GM12878 (cell line): ENCODE measurements around the gene RFX7. TPM values are rescaled to one million over a fixed set of nuclear protein-coding genes. Genes with fewer than 3 reads are reported as not detected.

Experiments
- ATAC-seq: fragments of 200-7000 bp; cut with Tn5 transposase; 3 replicates; pipeline ENCODE4 v1.9.1; 2020; ENCODE audit warnings: mild to moderate bottlenecking, moderate library complexity
- BruUV-seq: library from RNA; stranded (reverse); fragments of 400-500 nt; replicated peaks from 2 replicates; lab custom pipeline; 2021; lab: Mats Ljungman, UMichigan
- CTCF ChIA-PET: fragments of 300-600 bp; sonication (Branson Sonifier 250); formaldehyde crosslinking; extraction: SDS; loops from one replicate; lab custom pipeline; 2021; ENCODE audit warnings: inconsistent platforms; lab: Yijun Ruan, JAX
- POLR2A ChIA-PET: fragments of 350-600 bp; formaldehyde crosslinking; extraction: SDS; loops from one replicate; lab custom pipeline; 2021; ENCODE audit warnings: inconsistent platforms; lab: Charles Lee
- RAD21 ChIA-PET: fragments of 300-600 bp; sonication (Branson Sonifier 250); formaldehyde crosslinking; loops from one replicate; lab custom pipeline; 2023; ENCODE audit warnings: antibody characterized with exemption; ENCODE audit not compliant: unreplicated experiment; lab: Charles Lee
- SMC1A ChIA-PET: fragments of 300-600 bp; sonication (Branson Sonifier 250); formaldehyde crosslinking; loops from one replicate; lab custom pipeline; 2023; ENCODE audit not compliant: unreplicated experiment, uncharacterized antibody; lab: Charles Lee
- DNase-seq: peaks from one replicate; pipeline ENCODE4 v3.0.0-alpha.2; 2011; ENCODE audit warnings: low read depth, low spot score
- FAIRE-seq: peaks from 3 replicates; lab custom pipeline; 2011; peaks lifted over from hg19 to GRCh38; lab: Jason Lieb, UNC
- H2AFZ ChIP-seq: 2 replicates; pipeline ENCODE4 v1.6.0; 2011; ENCODE audit warnings: low read depth, low read length, control low read depth; ENCODE audit not compliant: control insufficient read depth
- H3K27ac ChIP-seq: 2 replicates; pipeline ENCODE4 v1.5.1; 2011; ENCODE audit warnings: control low read depth; ENCODE audit not compliant: control insufficient read depth, insufficient read depth
- H3K27me3 ChIP-seq, 2 experiments: replicated peaks in 1 of 2; 2 replicates each; pipeline versions ENCODE4 v1.6.0 to v1.6.1; 2011; ENCODE audit warnings: low read length in 1 of 2; ENCODE audit not compliant: control insufficient read depth in 2 of 2, insufficient read depth in 2 of 2
- H3K36me3 ChIP-seq, 2 experiments: 2 replicates each; pipeline ENCODE4 v1.5.1; 2011; ENCODE audit warnings: low read length in 1 of 2; ENCODE audit not compliant: control insufficient read depth in 2 of 2, insufficient read depth in 2 of 2
- H3K4me1 ChIP-seq: 2 replicates; pipeline ENCODE4 v1.6.1; 2011; ENCODE audit warnings: mild to moderate bottlenecking, low read length, moderate library complexity, mixed read lengths; ENCODE audit not compliant: control insufficient read depth, insufficient read depth
- H3K4me2 ChIP-seq: 2 replicates; pipeline ENCODE4 v1.6.0; 2011; ENCODE audit warnings: control low read depth; ENCODE audit not compliant: control insufficient read depth, insufficient read depth
- H3K4me3 ChIP-seq: fragments of 200-600 bp; sonication (generic); 2 replicates; pipeline ENCODE4 v1.5.1; 2016
- H3K79me2 ChIP-seq: 2 replicates; pipeline ENCODE4 v1.6.0; 2011; ENCODE audit warnings: low read length; ENCODE audit not compliant: control insufficient read depth, insufficient read depth
- H3K9ac ChIP-seq: 2 replicates; pipeline ENCODE4 v1.8.0; 2011; ENCODE audit warnings: low read length, control low read depth, mixed read lengths; ENCODE audit not compliant: control insufficient read depth, insufficient read depth
- H3K9me3 ChIP-seq: replicated peaks from 3 replicates; pipeline ENCODE4 v1.5.1; 2011; ENCODE audit warnings: mild to moderate bottlenecking, low read length; ENCODE audit not compliant: control insufficient read depth, insufficient read depth
- H4K20me1 ChIP-seq: 2 replicates; pipeline ENCODE4 v1.6.0; 2011; ENCODE audit not compliant: control insufficient read depth, insufficient read depth
- CHD4 ChIP-seq: fragments of 200-600 bp; sonication (generic); IDR thresholded peaks from 2 replicates; pipeline ENCODE4 v1.6.1; 2016; ENCODE audit warnings: mild to moderate bottlenecking
- IKZF1 ChIP-seq: fragments of 450-650 bp; conservative IDR thresholded peaks from 2 replicates; pipeline ENCODE4 v1.6.1; 2017; ENCODE audit warnings: antibody characterized with exemption, mild to moderate bottlenecking
- IRF3 ChIP-seq: fragments of 450-650 bp; IDR thresholded peaks from 2 replicates; pipeline ENCODE4 v1.6.1; 2014; ENCODE audit warnings: mild to moderate bottlenecking
- POLR2AphosphoS5 ChIP-seq: IDR thresholded peaks from 2 replicates; pipeline ENCODE4 v1.6.1; 2011; ENCODE audit warnings: mild to moderate bottlenecking, low read length, inconsistent platforms
- SMAD1 ChIP-seq: fragments of 450-650 bp; IDR thresholded peaks from 2 replicates; pipeline ENCODE4 v1.6.1; 2018; ENCODE audit warnings: mild to moderate bottlenecking, low read depth; ENCODE audit not compliant: partially characterized antibody
- STAT1 ChIP-seq: fragments of 450-650 bp; conservative IDR thresholded peaks from 2 replicates; pipeline ENCODE4 v1.6.1; 2014; ENCODE audit warnings: antibody characterized with exemption, mild to moderate bottlenecking
- STAT3 ChIP-seq: IDR thresholded peaks from 2 replicates; pipeline ENCODE4 v1.6.1; 2011; ENCODE audit warnings: low read depth, low read length, improper control_type of control experiment
- USF1 ChIP-seq: IDR thresholded peaks from 2 replicates; pipeline ENCODE4 v1.6.1; 2011; ENCODE audit warnings: borderline replicate concordance, low read depth, mild to moderate bottlenecking, moderate library complexity, mixed read lengths, low read length; ENCODE audit not compliant: insufficient read depth; ENCODE audit errors: extremely low read length
- ZBED1 ChIP-seq: IDR thresholded peaks from 2 replicates; pipeline ENCODE4 v1.6.1; 2016; ENCODE audit warnings: borderline replicate concordance
- ZNF24 ChIP-seq: fragments of 450-650 bp; IDR thresholded peaks from 2 replicates; pipeline ENCODE4 v1.6.1; 2017; ENCODE audit warnings: antibody characterized with exemption, mild to moderate bottlenecking
- ZNF687 ChIP-seq: fragments of 450-650 bp; IDR thresholded peaks from 2 replicates; pipeline ENCODE4 v1.6.1; 2017; ENCODE audit warnings: mild to moderate bottlenecking, moderate library complexity
- WGBS: methylation state at CpG from one replicate; pipeline ENCODE4 v1.1.6; 2016; ENCODE audit warnings: low lambda C conversion rate; ENCODE audit not compliant: insufficient replicate concordance, insufficient coverage; ENCODE audit errors: missing lambda C conversion rate; 5-methylcytosine and 5-hydroxymethylcytosine counted together
- in situ Hi-C: fragments of 300-500 bp; cut with MboI; formaldehyde crosslinking; loops from 9 replicates; pipeline ENCODE4 v1.14.3; 2018; ENCODE audit warnings: mixed read lengths
- intact Hi-C: fragments of 100-400 bp; cut with micrococcal nuclease; formaldehyde crosslinking; loops from one replicate; pipeline ENCODE4 v1.14.2; 2022; ENCODE audit not compliant: unreplicated experiment
- polyA plus RNA-seq, 11 experiments: library from polyadenylated mRNA; depleted of rRNA in 4 of 11; unstranded in 6 of 11; stranded (reverse) in 5 of 11; fragments of >200 nt; fragmentation: Nextera tagmentation in 4 of 11; fragmentation: Illumina TruSeq in 1 of 11; extraction: Ambion mirVana in 4 of 11; extraction: Trizol in 1 of 11; gene quantifications; 1 replicate in 1 of 11; 2 replicates in 10 of 11; pipeline versions ENCODE4 v1.2.1 to v1.2.3, GENCODE V29; 2011 to 2016; ENCODE audit warnings: inconsistent platforms in 2 of 11, missing spikeins in 2 of 11, low read depth in 1 of 11
- total RNA-seq, 4 experiments: library from RNA; depleted of rRNA in 3 of 4; stranded (reverse); fragments of >200 nt in 3 of 4; fragmentation: Illumina TruSeq in 1 of 4; extraction: Trizol in 1 of 4; gene quantifications; 2 replicates each; pipeline versions ENCODE4 v1.2.1 to v1.2.3, GENCODE V29; 2013 to 2021
- TF ChIP-seq, protein P1 (sequence below): fragments of 450-650 bp; IDR thresholded peaks from 2 replicates; pipeline ENCODE4 v1.6.1; 2018; ENCODE audit warnings: mild to moderate bottlenecking, low read depth, moderate library complexity; ENCODE audit not compliant: partially characterized antibody

Gene RFX7
- total and polyA plus RNA-seq, 10 of the 15 experiments (the other 5 are each of a cell fraction or from before 2014, with no cell fraction given): 3.2 to 31.4 (median 10.7) TPM

DNA sequence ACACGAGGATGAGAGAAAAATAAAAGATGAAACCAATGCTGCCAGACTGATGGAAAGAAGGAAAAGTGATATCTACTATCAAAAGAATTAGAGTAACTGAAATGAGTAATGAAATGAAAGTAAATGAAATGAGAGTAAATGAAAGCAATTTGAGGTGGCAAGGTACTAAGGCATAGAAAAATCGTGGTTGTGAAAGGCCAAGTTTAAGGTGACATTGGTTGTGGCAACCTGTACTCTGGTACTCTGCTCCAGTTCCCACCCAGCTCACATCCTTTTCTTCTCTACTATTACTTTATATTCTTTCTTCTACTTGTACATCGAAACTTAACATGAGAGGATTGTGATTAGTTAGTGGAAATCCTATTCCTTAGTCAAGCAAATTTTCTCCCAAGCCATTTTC is 10.1 kb downstream of the RFX7 start:
- no peak overlapping the region for H3K27ac ChIP-seq
- intact Hi-C loops (no loop called here), in situ Hi-C loops (no loop called here)
- H4K20me1 ChIP-seq: no peaks in the 10 kb centered on the region
- ATAC-seq (no peak), DNase-seq (no peak), FAIRE-seq (no peak)
- H3K36me3 ChIP-seq: peaks cover 4 to 23% of the 10 kb centered on the region in 2 experiments; a peak in 3 of 4 replicates
- H2AFZ ChIP-seq: no peak overlapping the region
- ChIA-PET SMC1A (no interaction called here), CTCF (interaction anchor here (0.7 kb wide), 1 partner anchor 225 kb away, joined by 3 read pairs; no protein-coding TSS in a partner anchor), RAD21 (no interaction called here), POLR2A (no interaction called here)
- 80% methylated on average over 3 of the region's 3 CpGs for WGBS
- no peaks in the 10 kb centered on the region for H3K4me1 ChIP-seq
- BruUV-seq: no TSS peak
- H3K9ac ChIP-seq: no peak overlapping the region
- H3K79me2 ChIP-seq: peaks cover 44% of the 10 kb centered on the region
- no peaks in the 10 kb centered on the region for H3K27me3 ChIP-seq
- peaks cover 53% of the 10 kb centered on the region for H3K9me3 ChIP-seq
- no peak overlapping the region for H3K4me3 ChIP-seq
- H3K4me2 ChIP-seq: no peak overlapping the region
- no peak for TF ChIP-seq USF1
- no peak for TF ChIP-seq ZBED1
- no peak for TF ChIP-seq ZNF24
- no peak for TF ChIP-seq STAT1
- no peak for TF ChIP-seq CHD4
- TF ChIP-seq ZNF687: no peak
- TF ChIP-seq IKZF1: no peak
- TF ChIP-seq STAT3: no peak
- TF ChIP-seq POLR2AphosphoS5: no peak
- TF ChIP-seq IRF3: no peak
- TF ChIP-seq, protein P1, sequence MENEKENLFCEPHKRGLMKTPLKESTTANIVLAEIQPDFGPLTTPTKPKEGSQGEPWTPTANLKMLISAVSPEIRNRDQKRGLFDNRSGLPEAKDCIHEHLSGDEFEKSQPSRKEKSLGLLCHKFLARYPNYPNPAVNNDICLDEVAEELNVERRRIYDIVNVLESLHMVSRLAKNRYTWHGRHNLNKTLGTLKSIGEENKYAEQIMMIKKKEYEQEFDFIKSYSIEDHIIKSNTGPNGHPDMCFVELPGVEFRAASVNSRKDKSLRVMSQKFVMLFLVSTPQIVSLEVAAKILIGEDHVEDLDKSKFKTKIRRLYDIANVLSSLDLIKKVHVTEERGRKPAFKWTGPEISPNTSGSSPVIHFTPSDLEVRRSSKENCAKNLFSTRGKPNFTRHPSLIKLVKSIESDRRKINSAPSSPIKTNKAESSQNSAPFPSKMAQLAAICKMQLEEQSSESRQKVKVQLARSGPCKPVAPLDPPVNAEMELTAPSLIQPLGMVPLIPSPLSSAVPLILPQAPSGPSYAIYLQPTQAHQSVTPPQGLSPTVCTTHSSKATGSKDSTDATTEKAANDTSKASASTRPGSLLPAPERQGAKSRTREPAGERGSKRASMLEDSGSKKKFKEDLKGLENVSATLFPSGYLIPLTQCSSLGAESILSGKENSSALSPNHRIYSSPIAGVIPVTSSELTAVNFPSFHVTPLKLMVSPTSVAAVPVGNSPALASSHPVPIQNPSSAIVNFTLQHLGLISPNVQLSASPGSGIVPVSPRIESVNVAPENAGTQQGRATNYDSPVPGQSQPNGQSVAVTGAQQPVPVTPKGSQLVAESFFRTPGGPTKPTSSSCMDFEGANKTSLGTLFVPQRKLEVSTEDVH: no peak
- no peak for TF ChIP-seq SMAD1
